ENCODE data around the gene UNC119. TPM values are rescaled to one million over a fixed set of nuclear protein-coding genes. Genes with fewer than 3 reads are reported as not detected.

Gene UNC119
- total and polyA plus RNA-seq, 2 of the 13 experiments (the other 11 are each of a cell fraction or from before 2014, with no cell fraction given), result 10.4 to 63.1 TPM

DNA sequence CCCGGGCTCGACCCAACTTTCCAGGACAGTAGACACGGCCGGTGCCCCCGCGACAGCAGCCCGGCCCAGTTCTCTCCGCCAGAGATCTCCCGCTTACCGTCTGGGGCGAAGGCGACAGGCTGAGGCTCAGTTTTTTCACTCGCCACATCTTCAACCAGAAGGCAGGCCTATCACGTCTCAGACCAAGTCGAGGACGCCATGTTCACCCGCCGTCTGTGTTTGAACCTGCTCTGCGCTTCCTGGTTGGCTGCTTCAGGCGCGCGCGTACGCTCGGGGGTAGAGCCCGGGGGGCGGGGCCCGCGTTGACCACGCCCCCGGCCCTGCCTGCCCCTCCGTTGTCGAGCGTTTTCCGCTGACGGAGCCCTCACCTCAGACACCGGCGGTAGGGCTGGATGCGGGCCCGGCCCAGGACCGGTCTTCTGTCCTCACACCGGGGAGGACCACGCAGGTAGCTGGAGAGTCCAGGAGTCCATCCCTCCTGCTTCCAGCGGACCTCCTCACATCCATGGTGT is 46.4 kb upstream of the UNC119 start, which contains the start of gene SPAG5 (continued):
- TF ChIP-seq KLF12 (CRISPR knock-in tag; IDR thresholded peaks at IDR 0.05; ENCODE audit: borderline replicate concordance) (no peak), ZBTB7B (CRISPR knock-in tag; IDR thresholded peaks at IDR 0.05) (no peak), ZNF124 (CRISPR knock-in tag; IDR thresholded peaks at IDR 0.05) (no peak), AKAP8 (CRISPR knock-in tag; IDR thresholded peaks at IDR 0.05) (peak; percentile 56; the same call in 1 of the 2 replicates), ZNF605 (CRISPR knock-in tag; IDR thresholded peaks at IDR 0.05) (peak; percentile 55), ZNF12 (CRISPR knock-in tag; IDR thresholded peaks at IDR 0.05) (no peak), ZNF337 (CRISPR knock-in tag; IDR thresholded peaks at IDR 0.05; ENCODE audit: borderline replicate concordance, low read depth) (no peak), ZNF749 (CRISPR knock-in tag; IDR thresholded peaks at IDR 0.05; ENCODE audit: borderline replicate concordance) (peak; percentile 42; the same call in 1 of the 2 replicates), ZNF703 (CRISPR knock-in tag; IDR thresholded peaks at IDR 0.05; ENCODE audit: borderline replicate concordance) (no peak), MTF1 (CRISPR knock-in tag; IDR thresholded peaks at IDR 0.05) (no peak), NCOR1 (IDR thresholded peaks at IDR 0.05; ENCODE audit: borderline replicate concordance, low read length) (no peak), HDAC1 (CRISPR knock-in tag; IDR thresholded peaks at IDR 0.05) (peak; percentile 89), BORCS8-MEF2B (CRISPR knock-in tag; IDR thresholded peaks at IDR 0.05) (peak; percentile 73; the same call in 1 of the 2 replicates)
- TF ChIP-seq, protein P1, sequence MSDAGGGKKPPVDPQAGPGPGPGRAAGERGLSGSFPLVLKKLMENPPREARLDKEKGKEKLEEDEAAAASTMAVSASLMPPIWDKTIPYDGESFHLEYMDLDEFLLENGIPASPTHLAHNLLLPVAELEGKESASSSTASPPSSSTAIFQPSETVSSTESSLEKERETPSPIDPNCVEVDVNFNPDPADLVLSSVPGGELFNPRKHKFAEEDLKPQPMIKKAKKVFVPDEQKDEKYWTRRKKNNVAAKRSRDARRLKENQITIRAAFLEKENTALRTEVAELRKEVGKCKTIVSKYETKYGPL (CRISPR knock-in tag; IDR thresholded peaks at IDR 0.05), result no peak
- TF ChIP-seq, protein P2, sequence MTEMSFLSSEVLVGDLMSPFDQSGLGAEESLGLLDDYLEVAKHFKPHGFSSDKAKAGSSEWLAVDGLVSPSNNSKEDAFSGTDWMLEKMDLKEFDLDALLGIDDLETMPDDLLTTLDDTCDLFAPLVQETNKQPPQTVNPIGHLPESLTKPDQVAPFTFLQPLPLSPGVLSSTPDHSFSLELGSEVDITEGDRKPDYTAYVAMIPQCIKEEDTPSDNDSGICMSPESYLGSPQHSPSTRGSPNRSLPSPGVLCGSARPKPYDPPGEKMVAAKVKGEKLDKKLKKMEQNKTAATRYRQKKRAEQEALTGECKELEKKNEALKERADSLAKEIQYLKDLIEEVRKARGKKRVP (CRISPR knock-in tag; IDR thresholded peaks at IDR 0.05), result no peak
- TF ChIP-seq, protein P3, sequence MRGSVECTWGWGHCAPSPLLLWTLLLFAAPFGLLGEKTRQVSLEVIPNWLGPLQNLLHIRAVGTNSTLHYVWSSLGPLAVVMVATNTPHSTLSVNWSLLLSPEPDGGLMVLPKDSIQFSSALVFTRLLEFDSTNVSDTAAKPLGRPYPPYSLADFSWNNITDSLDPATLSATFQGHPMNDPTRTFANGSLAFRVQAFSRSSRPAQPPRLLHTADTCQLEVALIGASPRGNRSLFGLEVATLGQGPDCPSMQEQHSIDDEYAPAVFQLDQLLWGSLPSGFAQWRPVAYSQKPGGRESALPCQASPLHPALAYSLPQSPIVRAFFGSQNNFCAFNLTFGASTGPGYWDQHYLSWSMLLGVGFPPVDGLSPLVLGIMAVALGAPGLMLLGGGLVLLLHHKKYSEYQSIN (CRISPR knock-in tag; IDR thresholded peaks at IDR 0.05; ENCODE audit: borderline replicate concordance), result no peak
- TF ChIP-seq, protein P4, sequence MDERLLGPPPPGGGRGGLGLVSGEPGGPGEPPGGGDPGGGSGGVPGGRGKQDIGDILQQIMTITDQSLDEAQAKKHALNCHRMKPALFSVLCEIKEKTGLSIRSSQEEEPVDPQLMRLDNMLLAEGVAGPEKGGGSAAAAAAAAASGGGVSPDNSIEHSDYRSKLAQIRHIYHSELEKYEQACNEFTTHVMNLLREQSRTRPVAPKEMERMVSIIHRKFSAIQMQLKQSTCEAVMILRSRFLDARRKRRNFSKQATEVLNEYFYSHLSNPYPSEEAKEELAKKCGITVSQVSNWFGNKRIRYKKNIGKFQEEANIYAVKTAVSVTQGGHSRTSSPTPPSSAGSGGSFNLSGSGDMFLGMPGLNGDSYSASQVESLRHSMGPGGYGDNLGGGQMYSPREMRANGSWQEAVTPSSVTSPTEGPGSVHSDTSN (CRISPR knock-in tag; IDR thresholded peaks at IDR 0.05), result no peak
- TF ChIP-seq, protein P5, sequence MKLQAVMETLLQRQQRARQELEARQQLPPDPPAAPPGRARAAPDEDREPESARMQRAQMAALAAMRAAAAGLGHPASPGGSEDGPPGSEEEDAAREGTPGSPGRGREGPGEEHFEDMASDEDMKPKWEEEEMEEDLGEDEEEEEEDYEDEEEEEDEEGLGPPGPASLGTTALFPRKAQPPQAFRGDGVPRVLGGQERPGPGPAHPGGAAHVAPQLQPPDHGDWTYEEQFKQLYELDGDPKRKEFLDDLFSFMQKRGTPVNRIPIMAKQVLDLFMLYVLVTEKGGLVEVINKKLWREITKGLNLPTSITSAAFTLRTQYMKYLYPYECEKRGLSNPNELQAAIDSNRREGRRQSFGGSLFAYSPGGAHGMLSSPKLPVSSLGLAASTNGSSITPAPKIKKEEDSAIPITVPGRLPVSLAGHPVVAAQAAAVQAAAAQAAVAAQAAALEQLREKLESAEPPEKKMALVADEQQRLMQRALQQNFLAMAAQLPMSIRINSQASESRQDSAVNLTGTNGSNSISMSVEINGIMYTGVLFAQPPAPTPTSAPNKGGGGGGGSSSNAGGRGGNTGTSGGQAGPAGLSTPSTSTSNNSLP (IDR thresholded peaks at IDR 0.05; ENCODE audit: low read depth, low read length), result no peak
- TF ChIP-seq, protein P6, sequence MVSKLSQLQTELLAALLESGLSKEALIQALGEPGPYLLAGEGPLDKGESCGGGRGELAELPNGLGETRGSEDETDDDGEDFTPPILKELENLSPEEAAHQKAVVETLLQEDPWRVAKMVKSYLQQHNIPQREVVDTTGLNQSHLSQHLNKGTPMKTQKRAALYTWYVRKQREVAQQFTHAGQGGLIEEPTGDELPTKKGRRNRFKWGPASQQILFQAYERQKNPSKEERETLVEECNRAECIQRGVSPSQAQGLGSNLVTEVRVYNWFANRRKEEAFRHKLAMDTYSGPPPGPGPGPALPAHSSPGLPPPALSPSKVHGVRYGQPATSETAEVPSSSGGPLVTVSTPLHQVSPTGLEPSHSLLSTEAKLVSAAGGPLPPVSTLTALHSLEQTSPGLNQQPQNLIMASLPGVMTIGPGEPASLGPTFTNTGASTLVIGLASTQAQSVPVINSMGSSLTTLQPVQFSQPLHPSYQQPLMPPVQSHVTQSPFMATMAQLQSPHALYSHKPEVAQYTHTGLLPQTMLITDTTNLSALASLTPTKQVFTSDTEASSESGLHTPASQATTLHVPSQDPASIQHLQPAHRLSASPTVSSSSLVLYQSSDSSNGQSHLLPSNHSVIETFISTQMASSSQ (IDR thresholded peaks at IDR 0.05; ENCODE audit: low read depth), result no peak
- TF ChIP-seq, protein P6 (CRISPR knock-in tag; IDR thresholded peaks at IDR 0.05; ENCODE audit: borderline replicate concordance), result no peak
